Suprapubic skin (tissue), 3 donors: ENCODE data around the gene HLF.

Experiments used
- CTCF ChIP-seq, 2 donors: fragments of 200-600 bp in 1 of 2; fragments of 450-650 bp in 1 of 2; sonication (generic) in 1 of 2; IDR thresholded peaks; one replicate each; pipeline ENCODE4 v1.5.1; 2016 to 2019; ENCODE audit warnings: antibody characterized with exemption in 2 of 2, mild to moderate bottlenecking in 1 of 2, moderate library complexity in 1 of 2
- POLR2AphosphoS5 ChIP-seq, 3 donors: sonication (generic); formaldehyde crosslinking; IDR thresholded peaks; one replicate each; pipeline ENCODE4 v1.6.1; 2017; ENCODE audit warnings: antibody characterized with exemption in 3 of 3

GRCh38 chr17:55295411-55296170, 30.8 kb downstream of the HLF start:
- TF ChIP-seq CTCF (IDR thresholded peaks at IDR 0.05) (peak; percentile 81 to 88), POLR2AphosphoS5 (IDR thresholded peaks at IDR 0.05) (no peak)
